Measurements from ENCODE around the gene LIN54. TPM values are rescaled to one million over a fixed set of nuclear protein-coding genes. Genes with fewer than 3 reads are reported as not detected.
"Not testable (repeated sequence)": the region's sequence is repeated elsewhere in the genome, so short reads cannot be mapped to it uniquely, and the experiment has no call there.

The LIN54 gene
- total RNA-seq, 2 experiments from 2014 or later: 36.3 to 38.6 TPM

- ATAC-seq (no peak), DNase-seq (no peak)
- H3K4me3 Mint-ChIP-seq: no peak overlapping the region
- H3K27me3 Mint-ChIP-seq: no peaks in the 10 kb centered on the region
- H3K36me3 Mint-ChIP-seq: peaks cover 24% of the 10 kb centered on the region
- H3K27ac Mint-ChIP-seq: no peak overlapping the region
- CTCF ChIA-PET: interaction anchor here (1.4 kb wide), 1 partner anchor 9 kb away, joined by 3 read pairs; the partner anchor contains the start of gene LIN54
- H3K9me3 Mint-ChIP-seq (ENCODE audit: low read depth): no peaks in the 10 kb centered on the region
- H3K4me1 Mint-ChIP-seq: peaks cover 25% of the 10 kb centered on the region
These were observed 8.3 kb downstream of the LIN54 start for GRCh38 chr4:83002329-83002728.

GRCh38 chr4:82998898-82999297, 11.7 kb downstream of the LIN54 start:
- Mint-ChIP-seq H3K27ac (no peak overlapping the region), H3K4me1 (peaks cover 13% of the 10 kb centered on the region), H3K9me3 (ENCODE audit: low read depth) (no peaks in the 10 kb centered on the region), H3K27me3 (no peaks in the 10 kb centered on the region), H3K36me3 (peaks cover 25% of the 10 kb centered on the region), H3K4me3 (no peak overlapping the region)
- ATAC-seq (no peak), DNase-seq (no peak)
- CTCF ChIA-PET: interaction anchor here (0.9 kb wide), 1 partner anchor 258 kb away, joined by 4 read pairs; no protein-coding TSS in a partner anchor

GRCh38 chr4:82994834-82995233, 15.8 kb downstream of the LIN54 start:
- DNase-seq (no peak), ATAC-seq (no peak)
- no peak overlapping the region for H3K27ac Mint-ChIP-seq
- H3K36me3 Mint-ChIP-seq: peaks cover 13% of the 10 kb centered on the region
- H3K27me3 Mint-ChIP-seq: no peaks in the 10 kb centered on the region
- peaks cover 22% of the 10 kb centered on the region for H3K4me1 Mint-ChIP-seq
- H3K4me3 Mint-ChIP-seq: no peak overlapping the region
- CTCF ChIA-PET: interaction anchor here (0.6 kb wide), 1 partner anchor 155 kb away, joined by 3 read pairs; no protein-coding TSS in a partner anchor
- H3K9me3 Mint-ChIP-seq (ENCODE audit: low read depth): no peaks in the 10 kb centered on the region

GRCh38 chr4:82989575-82990429, 20.8 kb downstream of the LIN54 start:
- Mint-ChIP-seq H3K27ac (peak overlapping the region; percentile 79), H3K9me3 (ENCODE audit: low read depth) (no peaks in the 10 kb centered on the region), H3K4me1 (peaks cover 31% of the 10 kb centered on the region), H3K4me3 (peak overlapping the region; percentile 20), H3K36me3 (peaks cover 23% of the 10 kb centered on the region), H3K27me3 (no peaks in the 10 kb centered on the region)
- DNase-seq: peak; percentile 73
- peak; percentile 86 for ATAC-seq
- CTCF ChIA-PET: interaction anchor here (1.0 to 1.3 kb wide), 2 partner anchors 16 to 38 kb away, joined by 3 to 4 read pairs; no protein-coding TSS in a partner anchor

GRCh38 chr4:82988323-82988832, 22.2 kb downstream of the LIN54 start:
- DNase-seq (no peak), ATAC-seq (no peak)
- Mint-ChIP-seq H3K36me3 (peaks cover 32% of the 10 kb centered on the region), H3K9me3 (ENCODE audit: low read depth) (no peaks in the 10 kb centered on the region), H3K27ac (no peak overlapping the region), H3K4me1 (peaks cover 36% of the 10 kb centered on the region), H3K4me3 (no peak overlapping the region), H3K27me3 (no peaks in the 10 kb centered on the region)
- CTCF ChIA-PET: no interaction called here

GRCh38 chr4:82987519-82987918, 23.1 kb downstream of the LIN54 start:
- ATAC-seq; H3K4me3 Mint-ChIP-seq; CTCF ChIA-PET; DNase-seq; H3K27ac Mint-ChIP-seq; H3K27me3 Mint-ChIP-seq; H3K9me3 Mint-ChIP-seq (ENCODE audit: low read depth): not testable (repeated sequence)
- H3K4me1 Mint-ChIP-seq: peaks cover 36% of the 10 kb centered on the region
- H3K36me3 Mint-ChIP-seq: peaks cover 35% of the 10 kb centered on the region

GRCh38 chr4:82984459-82984858, 26.2 kb downstream of the LIN54 start:
- Mint-ChIP-seq H3K27ac (no peak overlapping the region), H3K4me1 (peaks cover 21% of the 10 kb centered on the region), H3K4me3 (no peak overlapping the region), H3K27me3 (no peaks in the 10 kb centered on the region), H3K36me3 (peaks cover 41% of the 10 kb centered on the region), H3K9me3 (ENCODE audit: low read depth) (no peaks in the 10 kb centered on the region)
- DNase-seq (peak; percentile 45), ATAC-seq (peak; percentile 23)
- CTCF ChIA-PET: interaction anchor here (1.5 kb wide), 1 partner anchor 16 kb away, joined by 3 read pairs; no protein-coding TSS in a partner anchor

- no peak overlapping the region for H3K4me3 Mint-ChIP-seq
- ATAC-seq (no peak), DNase-seq (no peak)
- CTCF ChIA-PET: no interaction called here
- no peak overlapping the region for H3K27ac Mint-ChIP-seq
- H3K9me3 Mint-ChIP-seq (ENCODE audit: low read depth): no peaks in the 10 kb centered on the region
- H3K4me1 Mint-ChIP-seq: peaks cover 16% of the 10 kb centered on the region
- H3K36me3 Mint-ChIP-seq: peaks cover 39% of the 10 kb centered on the region
- no peaks in the 10 kb centered on the region for H3K27me3 Mint-ChIP-seq
These were observed 27.2 kb downstream of the LIN54 start for GRCh38 chr4:82983444-82983843.

GRCh38 chr4:82981138-82981537, 29.5 kb downstream of the LIN54 start:
- peaks cover 45% of the 10 kb centered on the region for H3K36me3 Mint-ChIP-seq
- H3K27ac Mint-ChIP-seq: no peak overlapping the region
- CTCF ChIA-PET: no interaction called here

GRCh38 chr4:82975792-82976191, 34.8 kb downstream of the LIN54 start:
- ATAC-seq (no peak), DNase-seq (no peak)
- no peak overlapping the region for H3K4me3 Mint-ChIP-seq
- H3K27ac Mint-ChIP-seq: no peak overlapping the region
- no peaks in the 10 kb centered on the region for H3K9me3 Mint-ChIP-seq (ENCODE audit: low read depth)
- CTCF ChIA-PET: no interaction called here
- H3K36me3 Mint-ChIP-seq: peaks cover 53% of the 10 kb centered on the region
- no peaks in the 10 kb centered on the region for H3K27me3 Mint-ChIP-seq
- peaks cover 2% of the 10 kb centered on the region for H3K4me1 Mint-ChIP-seq

More at GRCh38 chr4:82981138-82981537, 29.5 kb downstream of the LIN54 start:
- DNase-seq: no peak
- no peaks in the 10 kb centered on the region for H3K9me3 Mint-ChIP-seq (ENCODE audit: low read depth)
- no peak for ATAC-seq
- peaks cover 15% of the 10 kb centered on the region for H3K4me1 Mint-ChIP-seq
- H3K4me3 Mint-ChIP-seq: no peak overlapping the region
- no peaks in the 10 kb centered on the region for H3K27me3 Mint-ChIP-seq

- peaks cover 2% of the 10 kb centered on the region for H3K4me1 Mint-ChIP-seq
- CTCF ChIA-PET: interaction anchor here (1.3 kb wide), 1 partner anchor 16 kb away, joined by 3 read pairs; no protein-coding TSS in a partner anchor
- H3K27ac Mint-ChIP-seq: no peak overlapping the region
- no peaks in the 10 kb centered on the region for H3K9me3 Mint-ChIP-seq (ENCODE audit: low read depth)
- H3K36me3 Mint-ChIP-seq: peaks cover 66% of the 10 kb centered on the region
- H3K27me3 Mint-ChIP-seq: no peaks in the 10 kb centered on the region
- H3K4me3 Mint-ChIP-seq: no peak overlapping the region
- DNase-seq (no peak), ATAC-seq (no peak)
These were observed 41.2 kb downstream of the LIN54 start for GRCh38 chr4:82969414-82969813.

- Mint-ChIP-seq H3K36me3 (peaks cover 68% of the 10 kb centered on the region), H3K4me1 (peaks cover 2% of the 10 kb centered on the region)
- CTCF ChIA-PET: interaction anchor here (1.3 kb wide), 1 partner anchor 16 kb away, joined by 3 read pairs; no protein-coding TSS in a partner anchor
These were observed 41.7 kb downstream of the LIN54 start for GRCh38 chr4:82968972-82969371.

GRCh38 chr4:82965763-82966162, 44.9 kb downstream of the LIN54 start:
- DNase-seq (no peak), ATAC-seq (no peak)
- CTCF ChIA-PET: no interaction called here
- no peaks in the 10 kb centered on the region for H3K9me3 Mint-ChIP-seq (ENCODE audit: low read depth)
- H3K36me3 Mint-ChIP-seq: peaks cover 67% of the 10 kb centered on the region
- H3K4me3 Mint-ChIP-seq: no peak overlapping the region
- no peaks in the 10 kb centered on the region for H3K27me3 Mint-ChIP-seq
- peak overlapping the region; percentile 27 for H3K27ac Mint-ChIP-seq
- H3K4me1 Mint-ChIP-seq: no peaks in the 10 kb centered on the region

More at GRCh38 chr4:82968972-82969371, 41.7 kb downstream of the LIN54 start:
- no peak overlapping the region for H3K4me3 Mint-ChIP-seq
- no peaks in the 10 kb centered on the region for H3K27me3 Mint-ChIP-seq
- no peak for DNase-seq
- H3K27ac Mint-ChIP-seq: no peak overlapping the region
- H3K9me3 Mint-ChIP-seq (ENCODE audit: low read depth): no peaks in the 10 kb centered on the region
- no peak for ATAC-seq

- Mint-ChIP-seq H3K4me1 (peaks cover 12% of the 10 kb centered on the region), H3K27ac (peak overlapping the region; percentile 1), H3K27me3 (no peaks in the 10 kb centered on the region), H3K36me3 (peaks cover 45% of the 10 kb centered on the region), H3K9me3 (ENCODE audit: low read depth) (no peaks in the 10 kb centered on the region), H3K4me3 (no peak overlapping the region)
- CTCF ChIA-PET: no interaction called here
- ATAC-seq (no peak), DNase-seq (no peak)
These were observed 53.6 kb downstream of the LIN54 start for GRCh38 chr4:82957045-82957444.

Data from activated CD8-positive, alpha-beta memory T cell treated with anti-CD3 and anti-CD28 coated beads, Interleukin-2, amount 10 ng/mL, durations not matched to agents 7 days and 5 days (primary cell).